Epithelial cell of proximal tubule (primary cell): ENCODE measurements around the gene PDXDC1. TPM values are rescaled to one million over a fixed set of nuclear protein-coding genes. Genes with fewer than 3 reads are reported as not detected.
A peak's percentile ranks its signal among the peaks of the same experiment; 100 is the strongest.
"Not testable (repeated sequence)": the region's sequence is repeated elsewhere in the genome, so short reads cannot be mapped to it uniquely, and the experiment has no call there.

ENCODE experiments used
- DNase-seq: peaks from one replicate; pipeline ENCODE4 v3.0.0-alpha.2; 2011; ENCODE audit warnings: low read depth
- H3K4me3 ChIP-seq: 2 replicates; pipeline ENCODE4 v1.5.1; 2011; ENCODE audit warnings: low read depth, mild to moderate bottlenecking, low read length
- CTCF ChIP-seq: conservative IDR thresholded peaks from 2 replicates; pipeline ENCODE4 v1.5.1; 2012; ENCODE audit warnings: low read depth, mild to moderate bottlenecking, low read length
- total RNA-seq: library from RNA; depleted of rRNA; stranded (reverse); fragments of >200 nt; gene quantifications from 2 replicates; pipeline ENCODE4 v1.2.3, GENCODE V29; 2015

PDXDC1 gene
- total RNA-seq, 1 donor from 2014 or later: 43.9 TPM

- not testable (repeated sequence) for H3K4me3 ChIP-seq, DNase-seq
Observed at GRCh38 chr16:15015671-15016070, 40.8 kb downstream of the PDXDC1 start.

GRCh38 chr16:15016354-15016753 lies 41.5 kb downstream of the PDXDC1 start:
- H3K4me3 ChIP-seq, DNase-seq: not testable (repeated sequence)

GRCh38 chr16:15016951-15017580 lies 42.2 kb downstream of the PDXDC1 start:
- DNase-seq, H3K4me3 ChIP-seq: not testable (repeated sequence)

GRCh38 chr16:15021429-15021828 lies 46.6 kb downstream of the PDXDC1 start:
- not testable (repeated sequence) for DNase-seq, H3K4me3 ChIP-seq

GRCh38 chr16:15022194-15022593 lies 47.4 kb downstream of the PDXDC1 start:
- DNase-seq: peak; percentile 29
- TF ChIP-seq CTCF: peak; percentile 56
- H3K4me3 ChIP-seq: not testable (repeated sequence)

- DNase-seq, H3K4me3 ChIP-seq: not testable (repeated sequence)
Observed at GRCh38 chr16:15023381-15024077, 48.7 kb downstream of the PDXDC1 start.

- not testable (repeated sequence) for DNase-seq
Observed at GRCh38 chr16:15024858-15025199, 50.0 kb downstream of the PDXDC1 start.

GRCh38 chr16:15025234-15025951 lies 50.6 kb downstream of the PDXDC1 start:
- not testable (repeated sequence) for DNase-seq

More at GRCh38 chr16:15024858-15025199, 50.0 kb downstream of the PDXDC1 start:
- H3K4me3 ChIP-seq: not testable (repeated sequence)

GRCh38 chr16:15027051-15027450 lies 52.2 kb downstream of the PDXDC1 start:
- not testable (repeated sequence) for DNase-seq, H3K4me3 ChIP-seq

More at GRCh38 chr16:15025234-15025951, 50.6 kb downstream of the PDXDC1 start:
- H3K4me3 ChIP-seq: not testable (repeated sequence)

- not testable (repeated sequence) for DNase-seq, H3K4me3 ChIP-seq
Observed at GRCh38 chr16:15027503-15028344, 52.9 kb downstream of the PDXDC1 start.

- not testable (repeated sequence) for DNase-seq, H3K4me3 ChIP-seq
Observed at GRCh38 chr16:15028345-15028715, 53.5 kb downstream of the PDXDC1 start.

GRCh38 chr16:15028801-15029698 lies 54.2 kb downstream of the PDXDC1 start:
- DNase-seq, H3K4me3 ChIP-seq: not testable (repeated sequence)

- not testable (repeated sequence) for DNase-seq
Observed at GRCh38 chr16:15029749-15030148, 54.9 kb downstream of the PDXDC1 start.

More at GRCh38 chr16:15029749-15030148, 54.9 kb downstream of the PDXDC1 start:
- not testable (repeated sequence) for H3K4me3 ChIP-seq
